Activated T-helper 9 cell treated with anti-CD3 and anti-CD28 coated beads, Interleukin-2, amount 50 U/mL, for 16 hours (primary cell): ENCODE measurements around the gene DHDDS.

ENCODE experiments used
- DNase-seq: peaks from one replicate; pipeline ENCODE4 v3.0.0-alpha.2; 2020; ENCODE audit warnings: low read depth

Gene DHDDS

GRCh38 chr1:26418865-26419349 is 13.2 kb upstream of the DHDDS start:
- DNase-seq: no peak

- no peak for DNase-seq
These were observed 12.6 kb upstream of the DHDDS start for GRCh38 chr1:26419494-26419893.

- DNase-seq: no peak
These were observed 2.4 kb upstream of the DHDDS start for GRCh38 chr1:26429721-26430120.

GRCh38 chr1:26432793-26433192 is 672 bp downstream of the DHDDS start:
- DNase-seq: no peak

- DNase-seq: no peak
These were observed 2.1 kb downstream of the DHDDS start for GRCh38 chr1:26434161-26434752.

GRCh38 chr1:26438041-26438440 is 5.9 kb downstream of the DHDDS start:
- no peak for DNase-seq

- no peak for DNase-seq
These were observed 8.1 kb downstream of the DHDDS start for GRCh38 chr1:26440259-26440658.

- no peak for DNase-seq
These were observed 17.7 kb downstream of the DHDDS start for GRCh38 chr1:26449868-26450267.

- no peak for DNase-seq
These were observed 18.8 kb downstream of the DHDDS start for GRCh38 chr1:26450908-26451307.

GRCh38 chr1:26452459-26453183 is 20.5 kb downstream of the DHDDS start:
- DNase-seq: no peak

- DNase-seq: no peak
These were observed 27.0 kb downstream of the DHDDS start for GRCh38 chr1:26459148-26459547.

- DNase-seq: no peak
These were observed 27.5 kb downstream of the DHDDS start for GRCh38 chr1:26459573-26460031.

- DNase-seq: no peak
These were observed 36.8 kb downstream of the DHDDS start for GRCh38 chr1:26468911-26469310.

GRCh38 chr1:26469558-26469957 is 37.4 kb downstream of the DHDDS start:
- no peak for DNase-seq

- no peak for DNase-seq
These were observed 38.9 kb downstream of the DHDDS start for GRCh38 chr1:26470878-26471497.

- DNase-seq: no peak
These were observed 39.6 kb downstream of the DHDDS start for GRCh38 chr1:26471498-26472319.

GRCh38 chr1:26472320-26472900 is 40.3 kb downstream of the DHDDS start, which contains the start of gene HMGN2:
Gene HMGN2, plus strand, starts transcription at chr1:26472440. Its CDS starts 173 bp downstream, at chr1:26472613.
- DNase-seq: peak; percentile 82

GRCh38 chr1:26472901-26473845 is 41.1 kb downstream of the DHDDS start:
- DNase-seq: peak; percentile 95

- DNase-seq: no peak
These were observed 42.7 kb downstream of the DHDDS start for GRCh38 chr1:26474818-26475217.

GRCh38 chr1:26475989-26476388 is 43.9 kb downstream of the DHDDS start:
- no peak for DNase-seq

GRCh38 chr1:26476958-26477357 is 44.8 kb downstream of the DHDDS start:
- no peak for DNase-seq
